SK-N-SH (cell line): ENCODE results near the gene KLK5. TPM values are rescaled to one million over a fixed set of nuclear protein-coding genes. Genes with fewer than 3 reads are reported as not detected.

Experiments
- CTCF ChIA-PET: fragments of 300-600, 350-600 bp; formaldehyde crosslinking; extraction: SDS; loops from one replicate; lab custom pipeline; 2021; lab: Yijun Ruan, JAX
- POLR2A ChIA-PET: fragments of 350-600 bp; sonication (Branson Sonifier 250); formaldehyde crosslinking; extraction: SDS; loops from one replicate; lab custom pipeline; 2020; ENCODE audit warnings: antibody characterized with exemption, inconsistent platforms; lab: Yijun Ruan, JAX
- DNase-seq: peaks from one replicate; pipeline ENCODE4 v3.0.0; 2012
- H2AFZ ChIP-seq: fragments of 200-600 bp; sonication (generic); 2 replicates; pipeline ENCODE4 v1.8.1; 2016; ENCODE audit warnings: antibody characterized with exemption, mild to moderate bottlenecking, low read depth
- H3F3A ChIP-seq: fragments of 200-600 bp; sonication (generic); replicated peaks from 2 replicates; pipeline ENCODE3; 2016; ENCODE audit warnings: antibody characterized with exemption, mild to moderate bottlenecking; ENCODE audit not compliant: insufficient read depth
- H3K27ac ChIP-seq, 2 experiments: fragments of 200-500 bp in 1 of 2; fragments of 200-600 bp in 1 of 2; sonication (Bioruptor generic) in 1 of 2; sonication (generic), shearing (Covaris generic) in 1 of 2; 2 replicates each; pipeline versions ENCODE4 v1.5.1 to v1.6.1; 2014 to 2016; ENCODE audit warnings: low read depth in 2 of 2, inconsistent platforms in 1 of 2, low read length in 1 of 2, mild to moderate bottlenecking in 1 of 2, mixed read lengths in 1 of 2
- H3K27me3 ChIP-seq: fragments of 200-600 bp; sonication (generic), shearing (Covaris generic); 2 replicates; pipeline ENCODE4 v1.6.1; 2016; ENCODE audit warnings: mixed run types; ENCODE audit not compliant: insufficient read depth
- H3K36me3 ChIP-seq, 2 experiments: fragments of 200-500 bp in 1 of 2; fragments of 200-600 bp in 1 of 2; sonication (Bioruptor generic) in 1 of 2; sonication (generic) in 1 of 2; replicated peaks in 1 of 2; 2 replicates each; pipeline versions ENCODE3 to v1.5.1; 2014 to 2016; ENCODE audit warnings: low read length in 1 of 2, mild to moderate bottlenecking in 1 of 2; ENCODE audit not compliant: insufficient read depth in 2 of 2, control insufficient read depth in 1 of 2
- H3K4me1 ChIP-seq, 2 experiments: fragments of 200-500 bp in 1 of 2; fragments of 200-600 bp in 1 of 2; sonication (Bioruptor generic) in 1 of 2; sonication (generic), shearing (Covaris generic) in 1 of 2; 2 replicates each; pipeline versions ENCODE4 v1.5.1 to v1.6.1; 2014 to 2016; ENCODE audit warnings: low read depth in 1 of 2, low read length in 1 of 2, mixed run types in 1 of 2; ENCODE audit not compliant: insufficient read depth in 2 of 2, control insufficient read depth in 1 of 2
- H3K4me2 ChIP-seq: fragments of 200-600 bp; sonication (generic), shearing (Covaris generic); 2 replicates; pipeline ENCODE4 v1.6.1; 2017; ENCODE audit warnings: mixed run types
- H3K4me3 ChIP-seq, 2 experiments: fragments of 200-500 bp in 1 of 2; fragments of 200-600 bp in 1 of 2; sonication (Bioruptor generic) in 1 of 2; sonication (generic), shearing (Covaris generic) in 1 of 2; 2 replicates each; pipeline versions ENCODE4 v1.5.1 to v1.8.1; 2014 to 2016; ENCODE audit warnings: low read depth in 2 of 2, inconsistent platforms in 1 of 2, low read length in 1 of 2, mild to moderate bottlenecking in 1 of 2, mixed read lengths in 1 of 2, moderate library complexity in 1 of 2
- H3K79me2 ChIP-seq: fragments of 200-600 bp; sonication (generic); 2 replicates; pipeline ENCODE4 v1.8.1; 2017; ENCODE audit warnings: mild to moderate bottlenecking; ENCODE audit not compliant: insufficient read depth
- H3K9ac ChIP-seq: fragments of 200-600 bp; sonication (generic); 2 replicates; pipeline ENCODE4 v1.6.1; 2017; ENCODE audit warnings: mixed run types
- H3K9me2 ChIP-seq: fragments of 200-600 bp; sonication (generic); 2 replicates; pipeline ENCODE4 v1.6.1; 2017; ENCODE audit warnings: mixed run types
- H3K9me3 ChIP-seq: fragments of 200-600 bp; sonication (generic); 2 replicates; pipeline ENCODE4 v1.6.1; 2017; ENCODE audit warnings: mixed run types, mild to moderate bottlenecking, moderate library complexity
- H4K20me1 ChIP-seq: fragments of 200-600 bp; sonication (generic); 2 replicates; pipeline ENCODE4 v1.6.1; 2017; ENCODE audit warnings: mild to moderate bottlenecking, mixed run types; ENCODE audit not compliant: insufficient read depth
- ELF1 ChIP-seq: IDR thresholded peaks from 2 replicates; pipeline ENCODE4 v1.4.0; 2012
- EP300 ChIP-seq, 2 experiments: IDR thresholded peaks; 2 replicates each; pipeline versions ENCODE4 v1.4.0 to v1.6.1; 2012; ENCODE audit warnings: borderline replicate concordance in 1 of 2, low read depth in 1 of 2, low read length in 1 of 2
- EZH2phosphoT487 ChIP-seq: fragments of 200-600 bp; sonication (generic); IDR thresholded peaks from 2 replicates; pipeline ENCODE4 v1.6.1; 2017; ENCODE audit warnings: low read depth, mixed run types, mild to moderate bottlenecking, antibody characterized with exemption, moderate library complexity, borderline replicate concordance
- FOXJ3 ChIP-seq: sonication (generic); formaldehyde crosslinking; IDR thresholded peaks from 2 replicates; pipeline ENCODE4 v1.5.1; 2020; ENCODE audit warnings: mild to moderate bottlenecking, missing genetic modification reagents
- GABPA ChIP-seq: IDR thresholded peaks from 2 replicates; pipeline ENCODE4 v1.4.0; 2012; ENCODE audit warnings: low read depth, mild to moderate bottlenecking
- GATA2 ChIP-seq: sonication (generic); formaldehyde crosslinking; IDR thresholded peaks from 2 replicates; pipeline ENCODE4 v1.5.0; 2020; ENCODE audit warnings: mild to moderate bottlenecking, missing genetic modification reagents
- IRF3 ChIP-seq: fragments of 150-350 bp; IDR thresholded peaks from 2 replicates; pipeline ENCODE4 v1.6.1; 2016; ENCODE audit warnings: mild to moderate bottlenecking, low read depth, low read length
- JUND ChIP-seq: IDR thresholded peaks from 2 replicates; pipeline ENCODE4 v1.4.0; 2012
- MXI1 ChIP-seq: IDR thresholded peaks from 2 replicates; pipeline ENCODE4 v1.6.1; 2012; ENCODE audit warnings: mild to moderate bottlenecking, low read depth, low read length, improper control_type of control experiment
- NFIC ChIP-seq: IDR thresholded peaks from 2 replicates; pipeline ENCODE4 v1.4.0; 2012; ENCODE audit warnings: borderline replicate concordance
- NRF1 ChIP-seq: IDR thresholded peaks from 2 replicates; pipeline ENCODE4 v1.6.1; 2012; ENCODE audit warnings: low read depth, mild to moderate bottlenecking, low read length
- RCOR1 ChIP-seq: fragments of 150-350 bp; IDR thresholded peaks from 2 replicates; pipeline ENCODE4 v1.6.1; 2017; ENCODE audit warnings: antibody characterized with exemption, low read length
- SIN3A ChIP-seq: IDR thresholded peaks from 2 replicates; pipeline ENCODE4 v1.6.1; 2012; ENCODE audit warnings: low read depth, mild to moderate bottlenecking, low read length, moderate library complexity, borderline replicate concordance
- SMC3 ChIP-seq: IDR thresholded peaks from 2 replicates; pipeline ENCODE4 v1.6.1; 2012; ENCODE audit warnings: low read depth, low read length, improper control_type of control experiment
- TCF12 ChIP-seq: IDR thresholded peaks from 2 replicates; pipeline ENCODE4 v1.4.0; 2012
- TEAD4 ChIP-seq: IDR thresholded peaks from 2 replicates; pipeline ENCODE4 v1.4.0; 2012; ENCODE audit warnings: mild to moderate bottlenecking, borderline replicate concordance; ENCODE audit not compliant: insufficient read depth
- WGBS: methylation state at CpG from one replicate; pipeline ENCODE4 v1.1.6; 2017; ENCODE audit warnings: low lambda C conversion rate; 5-methylcytosine and 5-hydroxymethylcytosine counted together
- polyA plus RNA-seq, 3 experiments: library from polyadenylated mRNA; depleted of rRNA; stranded (reverse); fragments of >200 nt; gene quantifications; 2 replicates each; pipeline ENCODE4 v1.2.3, GENCODE V29; 2012
- TF ChIP-seq, protein P1 (sequence below): IDR thresholded peaks from 2 replicates; pipeline ENCODE4 v1.6.1; 2012; ENCODE audit warnings: mild to moderate bottlenecking, low read depth, low read length, moderate library complexity
- TF ChIP-seq, protein P2 (sequence below): IDR thresholded peaks from 2 replicates; pipeline ENCODE4; 2012

Gene KLK5
- polyA plus RNA-seq, 1 of the 3 experiments (the other 2 are of a cell fraction), result not detected

DNA sequence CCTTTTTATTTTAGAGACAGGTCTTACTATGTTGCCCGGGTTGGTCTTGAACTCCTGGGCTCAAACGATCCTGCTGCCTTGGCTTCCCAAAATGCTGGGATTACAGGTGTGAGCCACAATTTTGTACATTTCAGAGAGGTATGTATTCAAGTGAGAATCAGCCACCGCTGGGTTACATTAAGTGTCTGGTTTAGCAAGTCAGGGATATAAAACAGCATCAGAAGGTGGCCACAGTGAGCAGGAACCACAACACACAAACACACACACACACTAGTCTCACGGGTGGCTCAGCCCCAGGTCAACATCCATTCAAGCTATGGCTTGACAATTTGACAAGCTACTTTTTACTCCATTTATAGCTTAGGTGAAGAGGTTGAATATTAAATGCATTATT is 20.2 kb downstream of the KLK5 start (continued):
- no peak for TF ChIP-seq JUND

GRCh38 chr19:50932018-50932689 is 20.7 kb downstream of the KLK5 start:
- Histone ChIP-seq H4K20me1 (no peaks in the 10 kb centered on the region), H3K9me3 (no peaks in the 10 kb centered on the region), H3K9me2 (no peaks in the 10 kb centered on the region), H2AFZ (no peak overlapping the region), H3F3A (no peaks in the 10 kb centered on the region), H3K27me3 (peaks cover 48% of the 10 kb centered on the region; the same call in 1 of the 2 replicates), H3K79me2 (no peaks in the 10 kb centered on the region), H3K4me1 (no peaks in the 10 kb centered on the region), H3K4me2 (no peak overlapping the region), H3K36me3 (no peaks in the 10 kb centered on the region), H3K4me3 (no peak overlapping the region), H3K27ac (no peak overlapping the region), H3K9ac (no peak overlapping the region)
- ChIA-PET CTCF (no interaction called here), POLR2A (no interaction called here)
- TF ChIP-seq JUND, result no peak
- TF ChIP-seq NRF1, result no peak
- no peak for TF ChIP-seq GABPA
- no peak for TF ChIP-seq NFIC
- TF ChIP-seq SMC3, result no peak
- TF ChIP-seq ELF1, result no peak
- no peak for TF ChIP-seq FOXJ3 (CRISPR knock-in tag)
- no peak for TF ChIP-seq IRF3
- no peak for TF ChIP-seq EP300 (IDR thresholded peaks at IDR 0.05; ENCODE audit: borderline replicate concordance in 1 of 2, low read depth in 1 of 2, low read length in 1 of 2)
- WGBS, result 29% methylated on average over 10 of the region's 11 CpGs
- no peak for DNase-seq

DNA sequence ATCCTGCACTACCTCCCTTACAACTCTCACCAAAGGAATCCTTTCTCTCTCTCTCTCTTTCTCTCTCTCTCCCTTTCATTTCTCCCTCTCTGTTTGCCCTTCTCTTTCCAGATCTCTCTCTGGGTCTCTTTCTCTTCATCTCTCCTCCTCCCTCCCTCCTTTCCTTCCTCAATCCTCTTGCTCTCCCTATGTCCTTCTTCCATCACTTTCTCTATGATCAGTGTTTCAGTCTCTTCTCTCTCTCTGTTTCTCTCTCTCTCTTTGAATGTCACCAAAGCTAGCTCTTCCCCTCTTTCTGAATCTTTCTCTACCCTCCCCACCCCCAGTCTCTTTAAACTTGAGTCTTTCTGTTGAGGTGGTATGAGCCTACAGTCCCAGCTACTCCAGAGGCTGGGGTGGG is 21.8 kb downstream of the KLK5 start:
- no peaks in the 10 kb centered on the region for H3K4me1 ChIP-seq
- CTCF ChIA-PET, result interaction anchor here (1.1 to 1.7 kb wide), 4 partner anchors 9 to 165 kb away, joined by 3 to 6 read pairs (median 4); no protein-coding TSS in a partner anchor
- no peak for DNase-seq
- no peak overlapping the region for H3K4me2 ChIP-seq
- POLR2A ChIA-PET, result no interaction called here
- no peak overlapping the region for H2AFZ ChIP-seq
- no peaks in the 10 kb centered on the region for H3F3A ChIP-seq
- H3K36me3 ChIP-seq, result no peaks in the 10 kb centered on the region
- H3K79me2 ChIP-seq, result no peaks in the 10 kb centered on the region
- no peak overlapping the region for H3K9ac ChIP-seq
- H3K9me3 ChIP-seq, result no peaks in the 10 kb centered on the region
- TF ChIP-seq MXI1, result no peak
- TF ChIP-seq EZH2phosphoT487, result no peak
- no peak for TF ChIP-seq GABPA
- TF ChIP-seq, protein P1, sequence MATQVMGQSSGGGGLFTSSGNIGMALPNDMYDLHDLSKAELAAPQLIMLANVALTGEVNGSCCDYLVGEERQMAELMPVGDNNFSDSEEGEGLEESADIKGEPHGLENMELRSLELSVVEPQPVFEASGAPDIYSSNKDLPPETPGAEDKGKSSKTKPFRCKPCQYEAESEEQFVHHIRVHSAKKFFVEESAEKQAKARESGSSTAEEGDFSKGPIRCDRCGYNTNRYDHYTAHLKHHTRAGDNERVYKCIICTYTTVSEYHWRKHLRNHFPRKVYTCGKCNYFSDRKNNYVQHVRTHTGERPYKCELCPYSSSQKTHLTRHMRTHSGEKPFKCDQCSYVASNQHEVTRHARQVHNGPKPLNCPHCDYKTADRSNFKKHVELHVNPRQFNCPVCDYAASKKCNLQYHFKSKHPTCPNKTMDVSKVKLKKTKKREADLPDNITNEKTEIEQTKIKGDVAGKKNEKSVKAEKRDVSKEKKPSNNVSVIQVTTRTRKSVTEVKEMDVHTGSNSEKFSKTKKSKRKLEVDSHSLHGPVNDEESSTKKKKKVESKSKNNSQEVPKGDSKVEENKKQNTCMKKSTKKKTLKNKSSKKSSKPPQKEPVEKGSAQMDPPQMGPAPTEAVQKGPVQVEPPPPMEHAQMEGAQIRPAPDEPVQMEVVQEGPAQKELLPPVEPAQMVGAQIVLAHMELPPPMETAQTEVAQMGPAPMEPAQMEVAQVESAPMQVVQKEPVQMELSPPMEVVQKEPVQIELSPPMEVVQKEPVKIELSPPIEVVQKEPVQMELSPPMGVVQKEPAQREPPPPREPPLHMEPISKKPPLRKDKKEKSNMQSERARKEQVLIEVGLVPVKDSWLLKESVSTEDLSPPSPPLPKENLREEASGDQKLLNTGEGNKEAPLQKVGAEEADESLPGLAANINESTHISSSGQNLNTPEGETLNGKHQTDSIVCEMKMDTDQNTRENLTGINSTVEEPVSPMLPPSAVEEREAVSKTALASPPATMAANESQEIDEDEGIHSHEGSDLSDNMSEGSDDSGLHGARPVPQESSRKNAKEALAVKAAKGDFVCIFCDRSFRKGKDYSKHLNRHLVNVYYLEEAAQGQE, result no peak
- no peak for TF ChIP-seq ELF1
- TF ChIP-seq GATA2 (CRISPR knock-in tag), result no peak
- TF ChIP-seq TCF12, result no peak
- no peak for TF ChIP-seq FOXJ3 (CRISPR knock-in tag)
- TF ChIP-seq RCOR1, result no peak
- no peak for TF ChIP-seq SIN3A
- TF ChIP-seq, protein P2, sequence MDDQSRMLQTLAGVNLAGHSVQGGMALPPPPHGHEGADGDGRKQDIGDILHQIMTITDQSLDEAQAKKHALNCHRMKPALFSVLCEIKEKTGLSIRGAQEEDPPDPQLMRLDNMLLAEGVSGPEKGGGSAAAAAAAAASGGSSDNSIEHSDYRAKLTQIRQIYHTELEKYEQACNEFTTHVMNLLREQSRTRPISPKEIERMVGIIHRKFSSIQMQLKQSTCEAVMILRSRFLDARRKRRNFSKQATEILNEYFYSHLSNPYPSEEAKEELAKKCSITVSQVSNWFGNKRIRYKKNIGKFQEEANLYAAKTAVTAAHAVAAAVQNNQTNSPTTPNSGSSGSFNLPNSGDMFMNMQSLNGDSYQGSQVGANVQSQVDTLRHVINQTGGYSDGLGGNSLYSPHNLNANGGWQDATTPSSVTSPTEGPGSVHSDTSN, result no peak
- TF ChIP-seq TEAD4, result no peak
- TF ChIP-seq NRF1, result no peak
- H4K20me1 ChIP-seq, result no peaks in the 10 kb centered on the region
- H3K4me3 ChIP-seq, result no peak overlapping the region
- no peak overlapping the region for H3K27ac ChIP-seq
- peaks cover 49% of the 10 kb centered on the region; the same call in 1 of the 2 replicates for H3K27me3 ChIP-seq
- H3K9me2 ChIP-seq, result no peaks in the 10 kb centered on the region
